Neural cell (in vitro differentiated cells): ENCODE results near the gene HFM1. TPM values are rescaled to one million over a fixed set of nuclear protein-coding genes. Genes with fewer than 3 reads are reported as not detected.

Source experiments
- H2AFZ ChIP-seq: fragments of 200-600, 300-800 bp; sonication (generic), shearing (Covaris generic); 2 replicates; pipeline ENCODE4 v1.6.0; 2014; ENCODE audit warnings: low read depth, mild to moderate bottlenecking, antibody characterized with exemption, low read length, moderate library complexity
- H3F3A ChIP-seq: fragments of 200-600 bp; shearing (Covaris generic); 2 replicates; pipeline ENCODE4 v1.6.1; 2016; ENCODE audit warnings: mild to moderate bottlenecking, moderate library complexity, mixed read lengths, antibody characterized with exemption, low read length; ENCODE audit not compliant: insufficient read depth, poor library complexity, severe bottlenecking
- H3K27ac ChIP-seq: fragments of 200-600, 300-800 bp; sonication (generic), shearing (Covaris generic); 2 replicates; pipeline ENCODE4 v1.5.1; 2014; ENCODE audit warnings: mild to moderate bottlenecking, low read length, moderate library complexity
- H3K27me3 ChIP-seq: fragments of 300-800, 200-600 bp; sonication (generic), shearing (Covaris generic); 2 replicates; pipeline ENCODE4 v1.6.0; 2014; ENCODE audit warnings: mild to moderate bottlenecking, low read depth, low read length, moderate library complexity; ENCODE audit not compliant: insufficient read depth
- H3K36me3 ChIP-seq: fragments of 300-800, 200-600 bp; sonication (generic), shearing (Covaris generic); 2 replicates; pipeline ENCODE4 v1.5.1; 2014; ENCODE audit warnings: mild to moderate bottlenecking, antibody characterized with exemption, low read length, moderate library complexity; ENCODE audit not compliant: insufficient read depth
- H3K4me2 ChIP-seq: fragments of 300-800, 200-600 bp; sonication (generic), shearing (Covaris generic); 2 replicates; pipeline ENCODE4 v1.6.0; 2014; ENCODE audit warnings: mild to moderate bottlenecking, low read length
- H3K4me3 ChIP-seq: fragments of 300-800, 200-600 bp; sonication (generic), shearing (Covaris generic); 2 replicates; pipeline ENCODE4 v1.5.1; 2014; ENCODE audit warnings: mild to moderate bottlenecking, low read length, moderate library complexity
- H3K79me2 ChIP-seq: fragments of 200-600 bp; shearing (Covaris generic); replicated peaks from 2 replicates; pipeline ENCODE4 v1.6.0; 2014; ENCODE audit warnings: mild to moderate bottlenecking, low read length, moderate library complexity; ENCODE audit not compliant: insufficient read depth
- H3K9ac ChIP-seq: fragments of 300-800, 200-600 bp; sonication (generic), shearing (Covaris generic); 2 replicates; pipeline ENCODE4 v1.6.1; 2016; ENCODE audit warnings: mild to moderate bottlenecking, low read length, mixed read lengths
- H3K9me2 ChIP-seq: fragments of 200-600 bp; shearing (Covaris generic); 2 replicates; pipeline ENCODE4 v1.6.1; 2016; ENCODE audit warnings: mild to moderate bottlenecking, low read length, mixed read lengths; ENCODE audit not compliant: insufficient read depth
- H3K9me3 ChIP-seq: fragments of 200-600, 300-800 bp; sonication (generic), shearing (Covaris generic); 2 replicates; pipeline ENCODE4 v1.6.1; 2016; ENCODE audit warnings: mild to moderate bottlenecking, mixed run types, low read length, moderate library complexity, mixed read lengths
- H4K20me1 ChIP-seq: fragments of 200-600 bp; shearing (Covaris generic); 2 replicates; pipeline ENCODE4 v1.6.1; 2016; ENCODE audit warnings: mild to moderate bottlenecking, mixed run types; ENCODE audit not compliant: insufficient read depth
- EP300 ChIP-seq: fragments of 450-650 bp; conservative IDR thresholded peaks from 2 replicates; pipeline ENCODE4 v1.6.1; 2014; ENCODE audit warnings: antibody characterized with exemption, mild to moderate bottlenecking, moderate library complexity; ENCODE audit not compliant: poor library complexity, severe bottlenecking
- EZH2 ChIP-seq: fragments of 200-600, 300-800 bp; shearing (Covaris generic), sonication (generic); IDR thresholded peaks from 2 replicates; pipeline ENCODE4 v1.6.1; 2014; ENCODE audit warnings: antibody characterized with exemption, low read length, borderline replicate concordance, mild to moderate bottlenecking; ENCODE audit not compliant: insufficient read depth, poor library complexity, severe bottlenecking
- MXI1 ChIP-seq: fragments of 450-650 bp; conservative IDR thresholded peaks from 2 replicates; pipeline ENCODE4 v1.6.1; 2014; ENCODE audit warnings: antibody characterized with exemption, mild to moderate bottlenecking; ENCODE audit not compliant: poor library complexity, severe bottlenecking
- POLR2AphosphoS5 ChIP-seq: IDR thresholded peaks from 2 replicates; pipeline ENCODE4 v1.6.1; 2012
- RAD21 ChIP-seq: fragments of 450-650 bp; conservative IDR thresholded peaks from 2 replicates; pipeline ENCODE4 v1.6.1; 2014; ENCODE audit warnings: antibody characterized with exemption, mild to moderate bottlenecking, moderate library complexity
- SMC3 ChIP-seq: fragments of 450-650 bp; conservative IDR thresholded peaks from 2 replicates; pipeline ENCODE4 v1.6.1; 2014; ENCODE audit warnings: antibody characterized with exemption, mild to moderate bottlenecking, moderate library complexity; ENCODE audit not compliant: poor library complexity
- TAF1 ChIP-seq: IDR thresholded peaks from 2 replicates; pipeline ENCODE4 v1.6.1; 2012; ENCODE audit warnings: low read depth
- polyA plus RNA-seq: library from polyadenylated mRNA; depleted of rRNA; stranded (reverse); fragments of >200 nt; gene quantifications from 2 replicates; pipeline ENCODE4 v1.2.3, GENCODE V29; 2014
- TF ChIP-seq, protein P1 (sequence below): IDR thresholded peaks from 2 replicates; pipeline ENCODE4 v1.6.1; 2012; ENCODE audit warnings: borderline replicate concordance
- TF ChIP-seq, protein P2 (sequence below): fragments of 450-650 bp; IDR thresholded peaks from 2 replicates; pipeline ENCODE4 v1.5.1; 2014; ENCODE audit warnings: antibody characterized with exemption, mild to moderate bottlenecking, moderate library complexity; ENCODE audit not compliant: poor library complexity, severe bottlenecking

HFM1 gene
- polyA plus RNA-seq, 1 donor from 2014 or later: 30.5 TPM

GRCh38 chr1:91325456-91325855 is 79.2 kb downstream of the HFM1 start:
- Histone ChIP-seq H3K4me2 (no peak overlapping the region), H3K36me3 (no peaks in the 10 kb centered on the region), H3K4me3 (no peak overlapping the region), H3K27me3 (no peaks in the 10 kb centered on the region), H2AFZ (no peak overlapping the region), H3K9me2 (no peaks in the 10 kb centered on the region), H3F3A (no peaks in the 10 kb centered on the region), H3K9me3 (no peaks in the 10 kb centered on the region), H3K27ac (no peak overlapping the region), H3K79me2 (no peaks in the 10 kb centered on the region), H3K9ac (no peak overlapping the region), H4K20me1 (no peaks in the 10 kb centered on the region)
- TF ChIP-seq SMC3 (no peak), EP300 (no peak), EZH2 (no peak), MXI1 (no peak), RAD21 (no peak), TAF1 (no peak), POLR2AphosphoS5 (no peak)
- TF ChIP-seq, protein P1, sequence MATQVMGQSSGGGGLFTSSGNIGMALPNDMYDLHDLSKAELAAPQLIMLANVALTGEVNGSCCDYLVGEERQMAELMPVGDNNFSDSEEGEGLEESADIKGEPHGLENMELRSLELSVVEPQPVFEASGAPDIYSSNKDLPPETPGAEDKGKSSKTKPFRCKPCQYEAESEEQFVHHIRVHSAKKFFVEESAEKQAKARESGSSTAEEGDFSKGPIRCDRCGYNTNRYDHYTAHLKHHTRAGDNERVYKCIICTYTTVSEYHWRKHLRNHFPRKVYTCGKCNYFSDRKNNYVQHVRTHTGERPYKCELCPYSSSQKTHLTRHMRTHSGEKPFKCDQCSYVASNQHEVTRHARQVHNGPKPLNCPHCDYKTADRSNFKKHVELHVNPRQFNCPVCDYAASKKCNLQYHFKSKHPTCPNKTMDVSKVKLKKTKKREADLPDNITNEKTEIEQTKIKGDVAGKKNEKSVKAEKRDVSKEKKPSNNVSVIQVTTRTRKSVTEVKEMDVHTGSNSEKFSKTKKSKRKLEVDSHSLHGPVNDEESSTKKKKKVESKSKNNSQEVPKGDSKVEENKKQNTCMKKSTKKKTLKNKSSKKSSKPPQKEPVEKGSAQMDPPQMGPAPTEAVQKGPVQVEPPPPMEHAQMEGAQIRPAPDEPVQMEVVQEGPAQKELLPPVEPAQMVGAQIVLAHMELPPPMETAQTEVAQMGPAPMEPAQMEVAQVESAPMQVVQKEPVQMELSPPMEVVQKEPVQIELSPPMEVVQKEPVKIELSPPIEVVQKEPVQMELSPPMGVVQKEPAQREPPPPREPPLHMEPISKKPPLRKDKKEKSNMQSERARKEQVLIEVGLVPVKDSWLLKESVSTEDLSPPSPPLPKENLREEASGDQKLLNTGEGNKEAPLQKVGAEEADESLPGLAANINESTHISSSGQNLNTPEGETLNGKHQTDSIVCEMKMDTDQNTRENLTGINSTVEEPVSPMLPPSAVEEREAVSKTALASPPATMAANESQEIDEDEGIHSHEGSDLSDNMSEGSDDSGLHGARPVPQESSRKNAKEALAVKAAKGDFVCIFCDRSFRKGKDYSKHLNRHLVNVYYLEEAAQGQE: no peak
- TF ChIP-seq, protein P2, sequence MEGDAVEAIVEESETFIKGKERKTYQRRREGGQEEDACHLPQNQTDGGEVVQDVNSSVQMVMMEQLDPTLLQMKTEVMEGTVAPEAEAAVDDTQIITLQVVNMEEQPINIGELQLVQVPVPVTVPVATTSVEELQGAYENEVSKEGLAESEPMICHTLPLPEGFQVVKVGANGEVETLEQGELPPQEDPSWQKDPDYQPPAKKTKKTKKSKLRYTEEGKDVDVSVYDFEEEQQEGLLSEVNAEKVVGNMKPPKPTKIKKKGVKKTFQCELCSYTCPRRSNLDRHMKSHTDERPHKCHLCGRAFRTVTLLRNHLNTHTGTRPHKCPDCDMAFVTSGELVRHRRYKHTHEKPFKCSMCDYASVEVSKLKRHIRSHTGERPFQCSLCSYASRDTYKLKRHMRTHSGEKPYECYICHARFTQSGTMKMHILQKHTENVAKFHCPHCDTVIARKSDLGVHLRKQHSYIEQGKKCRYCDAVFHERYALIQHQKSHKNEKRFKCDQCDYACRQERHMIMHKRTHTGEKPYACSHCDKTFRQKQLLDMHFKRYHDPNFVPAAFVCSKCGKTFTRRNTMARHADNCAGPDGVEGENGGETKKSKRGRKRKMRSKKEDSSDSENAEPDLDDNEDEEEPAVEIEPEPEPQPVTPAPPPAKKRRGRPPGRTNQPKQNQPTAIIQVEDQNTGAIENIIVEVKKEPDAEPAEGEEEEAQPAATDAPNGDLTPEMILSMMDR: no peak

DNA sequence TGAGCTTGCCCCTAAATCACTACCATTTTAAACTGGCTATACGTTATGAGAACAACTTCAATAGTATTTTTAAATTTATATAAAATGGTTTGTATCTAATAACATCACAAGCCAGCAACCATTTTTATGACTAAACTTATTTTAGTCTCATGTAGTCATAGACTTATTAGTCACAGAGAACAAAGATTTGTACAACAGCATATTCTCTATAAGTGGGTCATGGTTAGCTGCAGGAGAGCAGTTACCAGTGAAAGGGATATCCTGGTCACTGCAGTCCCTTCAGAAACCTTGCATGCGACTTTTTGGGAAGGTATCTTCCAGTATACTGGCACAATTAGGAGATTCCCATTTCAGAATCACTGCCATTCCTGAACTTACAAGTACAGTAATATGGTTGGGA is 90.0 kb downstream of the HFM1 start:
- no peak for TF ChIP-seq POLR2AphosphoS5
- TF ChIP-seq RAD21: no peak
- TF ChIP-seq SMC3: no peak
- TF ChIP-seq EP300: no peak
- TF ChIP-seq EZH2: no peak
- TF ChIP-seq, protein P2: no peak
- TF ChIP-seq, protein P1: no peak
- Histone ChIP-seq H3K79me2 (no peaks in the 10 kb centered on the region), H3K9me2 (no peaks in the 10 kb centered on the region), H3K36me3 (no peaks in the 10 kb centered on the region), H3K27me3 (no peaks in the 10 kb centered on the region), H4K20me1 (no peaks in the 10 kb centered on the region), H3K4me3 (no peak overlapping the region), H3F3A (no peaks in the 10 kb centered on the region), H3K9me3 (no peaks in the 10 kb centered on the region), H3K9ac (no peak overlapping the region), H3K4me2 (no peak overlapping the region), H3K27ac (no peak overlapping the region), H2AFZ (no peak overlapping the region)
